ENCODE data around the gene PLD5.

The PLD5 gene

GRCh38 chr1:242524571-242525359 is at the start of gene PLD5:
PLD5 (minus strand) TSS chr1:242524697.
- Mint-ChIP-seq H3K4me1 (peaks cover 16% of the 10 kb centered on the region), H3K4me3 (peak within 1 kb of the TSS; percentile 62 to 77), H3K27me3 (peaks cover 60% of the 10 kb centered on the region), H3K27ac (peak within 1 kb of the TSS in 1 of 2 donors; percentile 27), H3K9me3 (no peaks in the 10 kb centered on the region)
- ATAC-seq: peak; percentile 37
- no peak for DNase-seq

- peaks cover 5 to 7% of the 10 kb centered on the region in 2 donors for H3K9me3 Mint-ChIP-seq
- ATAC-seq (no peak), DNase-seq (no peak)
- no peak overlapping the region for H3K4me3 Mint-ChIP-seq
- no peaks in the 10 kb centered on the region for H3K27me3 Mint-ChIP-seq
- no peak overlapping the region for H3K27ac Mint-ChIP-seq
- H3K4me1 Mint-ChIP-seq: no peaks in the 10 kb centered on the region
Measured at GRCh38 chr1:242569867-242570266, 45.4 kb upstream of the PLD5 start.

GRCh38 chr1:242568666-242569065 is 44.2 kb upstream of the PLD5 start:
- no peak overlapping the region for H3K4me3 Mint-ChIP-seq
- no peaks in the 10 kb centered on the region for H3K27me3 Mint-ChIP-seq
- DNase-seq (no peak), ATAC-seq (no peak)
- no peak overlapping the region for H3K27ac Mint-ChIP-seq
- peaks cover 5 to 7% of the 10 kb centered on the region in 2 donors for H3K9me3 Mint-ChIP-seq
- H3K4me1 Mint-ChIP-seq: no peaks in the 10 kb centered on the region

DNA sequence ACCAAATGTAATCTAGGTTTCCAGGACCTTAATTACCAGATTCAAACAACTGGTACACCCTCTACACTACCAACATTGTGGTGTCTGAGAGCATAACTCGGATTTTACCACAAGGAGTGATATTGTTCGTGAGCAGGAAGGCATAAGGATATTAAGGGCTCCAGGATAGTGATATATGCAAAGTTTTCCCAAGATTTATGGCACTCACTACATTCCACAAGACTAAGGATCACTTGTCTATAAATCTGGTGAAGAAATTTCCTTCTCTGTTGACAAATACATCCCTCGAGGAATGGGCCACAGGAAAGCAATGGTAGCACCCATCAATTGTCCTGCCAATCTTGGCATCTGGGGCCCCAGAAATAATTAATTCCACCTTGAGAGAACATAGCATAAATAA is 43.1 kb upstream of the PLD5 start:
- H3K4me3 Mint-ChIP-seq: no peak overlapping the region
- ATAC-seq (no peak), DNase-seq (no peak)
- H3K27me3 Mint-ChIP-seq: no peaks in the 10 kb centered on the region
- H3K27ac Mint-ChIP-seq: no peak overlapping the region
- H3K4me1 Mint-ChIP-seq: no peaks in the 10 kb centered on the region
- H3K9me3 Mint-ChIP-seq: peaks cover 5 to 7% of the 10 kb centered on the region in 2 donors

GRCh38 chr1:242556759-242557158 is 32.3 kb upstream of the PLD5 start:
- DNase-seq (no peak), ATAC-seq (no peak)
- Mint-ChIP-seq H3K4me1 (peaks cover 5% of the 10 kb centered on the region), H3K27me3 (peaks cover 16% of the 10 kb centered on the region), H3K27ac (no peak overlapping the region), H3K4me3 (no peak overlapping the region), H3K9me3 (peaks cover 0 to 8% of the 10 kb centered on the region in 2 donors)

DNA sequence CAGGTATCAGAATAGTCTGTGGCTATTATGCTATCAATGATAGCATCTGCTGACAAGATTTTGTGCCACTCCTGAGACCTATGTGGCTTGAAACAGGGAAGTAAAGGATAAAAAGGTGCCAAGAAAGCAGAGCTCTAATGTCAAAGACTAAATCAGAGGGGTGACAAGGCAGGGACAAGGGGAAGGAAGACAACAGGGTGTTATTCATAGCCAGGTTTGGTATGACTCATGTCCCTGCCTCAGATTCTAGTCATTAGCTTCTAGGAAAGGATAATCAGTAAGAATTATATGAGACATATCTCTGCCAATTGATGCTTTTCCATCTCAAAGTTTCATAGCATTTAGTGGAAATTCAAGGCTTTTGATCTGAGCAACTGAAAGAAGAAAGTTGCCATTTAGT is 31.8 kb upstream of the PLD5 start:
- H3K27ac Mint-ChIP-seq: no peak overlapping the region
- H3K9me3 Mint-ChIP-seq: peaks cover 0 to 8% of the 10 kb centered on the region in 2 donors
- ATAC-seq (no peak), DNase-seq (no peak)
- H3K27me3 Mint-ChIP-seq: peaks cover 16% of the 10 kb centered on the region
- H3K4me1 Mint-ChIP-seq: peaks cover 5% of the 10 kb centered on the region
- no peak overlapping the region for H3K4me3 Mint-ChIP-seq

DNA sequence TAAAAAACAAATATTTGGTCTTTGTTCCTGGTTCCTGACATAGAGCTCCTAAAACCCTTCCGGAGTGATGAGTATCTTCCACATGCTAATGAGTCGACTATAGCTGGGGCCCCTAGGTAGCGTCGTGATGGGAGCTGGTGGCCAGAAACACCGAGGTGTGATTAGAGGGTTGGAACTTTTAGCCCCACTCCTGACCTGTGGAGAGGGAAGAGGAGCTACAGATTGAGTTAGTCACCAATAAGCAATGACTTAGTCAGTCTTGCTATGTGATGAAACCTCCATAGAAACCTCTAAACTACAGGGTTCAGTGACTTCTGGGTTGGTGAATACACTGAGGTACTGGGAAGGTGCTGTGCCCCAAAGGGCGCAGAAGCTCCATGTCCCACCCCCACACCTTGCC is 30.1 kb upstream of the PLD5 start:
- Mint-ChIP-seq H3K9me3 (peaks cover 0 to 8% of the 10 kb centered on the region in 2 donors), H3K27ac (no peak overlapping the region), H3K27me3 (peaks cover 16% of the 10 kb centered on the region), H3K4me3 (no peak overlapping the region), H3K4me1 (peaks cover 5% of the 10 kb centered on the region)
- no peak for DNase-seq
- no peak for ATAC-seq

- Mint-ChIP-seq H3K9me3 (peaks cover 0 to 3% of the 10 kb centered on the region in 2 donors), H3K27ac (no peak overlapping the region), H3K4me1 (no peaks in the 10 kb centered on the region), H3K4me3 (no peak overlapping the region), H3K27me3 (no peaks in the 10 kb centered on the region)
- DNase-seq (no peak), ATAC-seq (no peak)
Measured at GRCh38 chr1:242546849-242547729, 22.6 kb upstream of the PLD5 start.

GRCh38 chr1:242546441-242546840 is 21.9 kb upstream of the PLD5 start:
- Mint-ChIP-seq H3K27ac (no peak overlapping the region), H3K27me3 (no peaks in the 10 kb centered on the region), H3K4me1 (no peaks in the 10 kb centered on the region), H3K9me3 (peaks cover 0 to 4% of the 10 kb centered on the region in 2 donors), H3K4me3 (no peak overlapping the region)
- no peak for ATAC-seq
- DNase-seq: no peak

DNA sequence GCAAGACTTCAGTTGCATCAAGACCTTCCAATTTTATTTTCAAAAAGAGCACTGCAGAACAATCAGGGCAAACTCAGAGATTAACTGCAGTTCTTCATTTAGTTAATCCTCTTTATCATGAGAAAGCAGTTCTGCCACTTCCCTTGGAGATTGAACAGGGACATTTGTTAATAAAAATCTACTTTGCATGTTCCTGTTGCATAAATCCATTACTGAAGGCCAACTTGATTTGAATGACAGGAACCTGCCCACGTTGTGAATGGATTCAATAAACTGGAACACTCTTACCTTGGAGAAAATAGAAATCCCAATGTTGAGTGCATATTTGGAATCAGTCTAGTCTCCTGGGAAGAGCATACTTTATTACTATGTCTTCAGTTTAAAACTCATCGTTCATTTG is 19.6 kb upstream of the PLD5 start:
- H3K4me1 Mint-ChIP-seq: no peaks in the 10 kb centered on the region
- H3K9me3 Mint-ChIP-seq: peaks cover 0 to 4% of the 10 kb centered on the region in 2 donors
- DNase-seq (no peak), ATAC-seq (no peak)
- no peak overlapping the region for H3K4me3 Mint-ChIP-seq
- H3K27me3 Mint-ChIP-seq: no peaks in the 10 kb centered on the region
- H3K27ac Mint-ChIP-seq: no peak overlapping the region

GRCh38 chr1:242542271-242542670 is 17.8 kb upstream of the PLD5 start:
- no peak for DNase-seq
- no peak overlapping the region for H3K4me3 Mint-ChIP-seq
- peaks cover 0 to 4% of the 10 kb centered on the region in 2 donors for H3K9me3 Mint-ChIP-seq
- no peak overlapping the region for H3K27ac Mint-ChIP-seq
- H3K27me3 Mint-ChIP-seq: no peaks in the 10 kb centered on the region
- no peaks in the 10 kb centered on the region for H3K4me1 Mint-ChIP-seq
- no peak for ATAC-seq

DNA sequence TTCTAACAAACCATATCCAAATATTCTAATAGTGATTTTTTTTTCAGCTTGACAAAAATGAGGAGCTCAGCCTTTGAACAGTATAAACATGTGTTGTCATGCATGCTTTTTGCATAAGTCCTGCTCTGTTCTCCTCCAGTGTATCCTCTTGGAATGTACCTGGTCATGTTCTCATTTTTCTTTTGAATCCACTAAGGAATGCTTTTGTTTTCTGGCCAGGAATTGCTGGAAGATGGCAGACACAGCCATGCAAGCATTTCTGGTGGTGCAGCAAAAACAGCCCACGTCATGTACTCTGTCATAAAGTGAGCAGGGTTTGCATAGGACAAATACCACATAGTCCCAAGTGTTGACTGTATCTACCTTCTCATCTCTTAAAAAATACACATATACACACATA is 11.5 kb upstream of the PLD5 start:
- peaks cover 15% of the 10 kb centered on the region for H3K27me3 Mint-ChIP-seq
- H3K4me1 Mint-ChIP-seq: no peaks in the 10 kb centered on the region
- no peak for ATAC-seq

DNA sequence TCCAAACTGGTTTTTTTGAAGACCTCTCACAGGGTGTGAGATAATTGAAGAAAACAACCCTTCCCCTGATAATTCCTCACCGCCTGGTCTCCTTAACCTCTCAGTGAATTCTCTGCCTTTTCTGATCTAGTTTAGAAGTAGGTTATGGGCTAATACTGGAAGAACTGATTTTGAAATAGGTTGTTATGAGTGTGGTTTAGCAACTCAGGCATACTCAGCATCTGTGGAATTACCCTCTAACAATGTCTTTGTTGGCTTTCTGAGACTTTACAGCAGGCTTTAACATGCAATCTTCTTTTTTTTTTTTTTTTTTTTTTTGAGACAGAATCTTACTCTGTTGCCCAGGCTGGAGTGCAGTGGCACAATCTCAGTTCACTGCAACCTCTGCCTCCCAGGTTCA is 10.3 kb upstream of the PLD5 start:
- no peak overlapping the region for H3K27ac Mint-ChIP-seq
- no peaks in the 10 kb centered on the region for H3K9me3 Mint-ChIP-seq
- no peaks in the 10 kb centered on the region for H3K4me1 Mint-ChIP-seq
- DNase-seq (no peak), ATAC-seq (no peak)
- peaks cover 18% of the 10 kb centered on the region for H3K27me3 Mint-ChIP-seq
- no peak overlapping the region for H3K4me3 Mint-ChIP-seq

More for the DNA sequence above, 11.5 kb upstream of the PLD5 start:
- no peak overlapping the region for H3K27ac Mint-ChIP-seq
- no peak for DNase-seq
- no peak overlapping the region for H3K4me3 Mint-ChIP-seq
- no peaks in the 10 kb centered on the region for H3K9me3 Mint-ChIP-seq

- H3K4me3 Mint-ChIP-seq: no peak overlapping the region
- H3K4me1 Mint-ChIP-seq: no peaks in the 10 kb centered on the region
- DNase-seq (no peak), ATAC-seq (no peak)
- H3K27me3 Mint-ChIP-seq: peaks cover 33% of the 10 kb centered on the region
- H3K9me3 Mint-ChIP-seq: no peaks in the 10 kb centered on the region
- no peak overlapping the region for H3K27ac Mint-ChIP-seq
Measured at GRCh38 chr1:242530761-242531160, 6.3 kb upstream of the PLD5 start.

- peak overlapping the region; percentile 62 to 77 for H3K4me3 Mint-ChIP-seq
- H3K4me1 Mint-ChIP-seq: peaks cover 16% of the 10 kb centered on the region
Measured at GRCh38 chr1:242525769-242526168, 1.3 kb upstream of the PLD5 start.

DNA sequence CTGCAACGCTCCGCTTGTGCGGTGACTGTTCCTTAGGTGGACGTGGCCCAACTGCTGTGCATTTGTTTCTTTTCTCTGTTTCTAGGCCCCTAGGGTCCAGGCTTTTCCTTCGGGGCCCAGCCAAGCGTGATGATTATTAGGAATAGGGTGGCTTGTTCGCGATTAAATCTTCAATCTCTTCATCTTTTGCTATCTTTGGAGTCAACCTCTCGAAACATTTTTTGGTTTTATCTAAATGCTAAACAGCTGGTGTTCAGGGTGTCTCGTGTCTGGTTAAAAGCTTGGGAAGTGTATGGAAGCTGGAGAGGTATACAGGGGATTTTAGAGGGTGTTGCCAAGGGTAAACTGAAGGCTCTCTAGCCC is 844 bp upstream of the PLD5 start:
- H3K4me3 Mint-ChIP-seq: peak overlapping the region; percentile 62 to 77
- no peak overlapping the region for H3K27ac Mint-ChIP-seq
- no peak for ATAC-seq
- peaks cover 59% of the 10 kb centered on the region for H3K27me3 Mint-ChIP-seq
- no peaks in the 10 kb centered on the region for H3K9me3 Mint-ChIP-seq
- H3K4me1 Mint-ChIP-seq: peaks cover 16% of the 10 kb centered on the region
- DNase-seq: no peak

More at GRCh38 chr1:242525769-242526168, 1.3 kb upstream of the PLD5 start:
- no peak for DNase-seq
- no peak overlapping the region for H3K27ac Mint-ChIP-seq
- ATAC-seq: no peak
- peaks cover 55% of the 10 kb centered on the region for H3K27me3 Mint-ChIP-seq
- no peaks in the 10 kb centered on the region for H3K9me3 Mint-ChIP-seq
